Mammary epithelial cell (primary cell): ENCODE data around the gene COBLL1.

ENCODE experiments used
- CTCF ChIP-seq, 2 donors: IDR thresholded peaks in 1 of 2; conservative IDR thresholded peaks in 1 of 2; 2 replicates each; pipeline ENCODE4 v1.5.1; 2011 to 2012; ENCODE audit warnings: inconsistent platforms in 2 of 2, low read length in 2 of 2, mild to moderate bottlenecking in 2 of 2, control low read depth in 1 of 2, low read depth in 1 of 2; ENCODE audit not compliant: insufficient read depth in 1 of 2; ENCODE audit errors: extremely low read depth in 1 of 2
- EZH2 ChIP-seq: IDR thresholded peaks from 2 replicates; pipeline ENCODE4 v1.6.1; 2012; ENCODE audit warnings: low read length, inconsistent platforms, borderline replicate concordance

GRCh38 chr2:164867779-164868397 is 26.3 kb upstream of the COBLL1 start:
- TF ChIP-seq CTCF (conservative IDR thresholded peaks at IDR 0.05 in 1 of 2, IDR thresholded peaks at IDR 0.05 in 1 of 2; ENCODE audit: extremely low read depth in 1 of 2, insufficient read depth in 1 of 2, low read depth in 1 of 2, low read length in 2 of 2) (no peak), EZH2 (no peak)
